Astrocyte of the spinal cord (primary cell): ENCODE results near the gene HPS6.

ENCODE experiments used
- DNase-seq: peaks from one replicate; pipeline ENCODE4 v3.0.0; 2011; ENCODE audit warnings: low read depth, low spot score
- H3K4me3 ChIP-seq: 2 replicates; pipeline ENCODE4 v1.5.1; 2011; ENCODE audit warnings: low read depth, mild to moderate bottlenecking, low read length, moderate library complexity
- CTCF ChIP-seq: IDR thresholded peaks from 2 replicates; pipeline ENCODE4 v1.5.1; 2012; ENCODE audit warnings: low read depth, mild to moderate bottlenecking, low read length, inconsistent platforms
- in situ Hi-C: cut with HindIII; loops from 2 replicates; pipeline ENCODE4 v1.10.0; 2017; ENCODE audit warnings: low sequenced_read_pairs

HPS6 gene

GRCh38 chr10:102096449-102096848 lies 31.3 kb downstream of the HPS6 start:
- in situ Hi-C loops = no loop called here
- TF ChIP-seq CTCF = no peak
- DNase-seq = no peak
- H3K4me3 ChIP-seq = no peak overlapping the region

- no peak for DNase-seq
- in situ Hi-C loops = no loop called here
- no peak for TF ChIP-seq CTCF
- no peak overlapping the region for H3K4me3 ChIP-seq
Observed at GRCh38 chr10:102101152-102101551, 36.0 kb downstream of the HPS6 start.

GRCh38 chr10:102102421-102102820 lies 37.3 kb downstream of the HPS6 start:
- no peak overlapping the region for H3K4me3 ChIP-seq
- in situ Hi-C loops = no loop called here
- DNase-seq = no peak
- no peak for TF ChIP-seq CTCF

GRCh38 chr10:102106998-102107397 lies 41.8 kb downstream of the HPS6 start:
- no peak for DNase-seq

GRCh38 chr10:102109166-102110116 lies 44.3 kb downstream of the HPS6 start:
- TF ChIP-seq CTCF = no peak
- in situ Hi-C loops = no loop called here
- DNase-seq = no peak
- H3K4me3 ChIP-seq = no peak overlapping the region

More at GRCh38 chr10:102106998-102107397, 41.8 kb downstream of the HPS6 start:
- in situ Hi-C loops = no loop called here
- TF ChIP-seq CTCF = no peak
- no peak overlapping the region for H3K4me3 ChIP-seq

- no peak overlapping the region for H3K4me3 ChIP-seq
- TF ChIP-seq CTCF = no peak
- in situ Hi-C loops = no loop called here
- no peak for DNase-seq
Observed at GRCh38 chr10:102111276-102111675, 46.1 kb downstream of the HPS6 start.
